Fibroblast of lung (primary cell): Measurements from ENCODE around the gene NID1.
A peak's percentile ranks its signal among the peaks of the same experiment; 100 is the strongest.

Experiments used
- CTCF ChIP-seq, 2 donors: IDR thresholded peaks in 1 of 2; conservative IDR thresholded peaks in 1 of 2; 1 replicate in 1 of 2; 2 replicates in 1 of 2; pipeline ENCODE4 v1.5.1; 2011 to 2012; ENCODE audit warnings: low read length in 2 of 2, control low read depth in 1 of 2, inconsistent platforms in 1 of 2, low read depth in 1 of 2, mild to moderate bottlenecking in 1 of 2
- EZH2 ChIP-seq: IDR thresholded peaks from 2 replicates; pipeline ENCODE4 v1.5.1; 2012; ENCODE audit warnings: low read length, control low read depth, mild to moderate bottlenecking; ENCODE audit errors: missing control alignments

GRCh38 chr1:236064674-236065508, at the start of gene NID1:
- TF ChIP-seq CTCF (conservative IDR thresholded peaks at IDR 0.05 in 1 of 2, IDR thresholded peaks at IDR 0.05 in 1 of 2; ENCODE audit: low read depth in 1 of 2, low read length in 2 of 2) = peak in 1 of 2 donors; percentile 32
- TF ChIP-seq EZH2 = no peak
